ENCODE measurements around the gene HSD11B2.

DNA sequence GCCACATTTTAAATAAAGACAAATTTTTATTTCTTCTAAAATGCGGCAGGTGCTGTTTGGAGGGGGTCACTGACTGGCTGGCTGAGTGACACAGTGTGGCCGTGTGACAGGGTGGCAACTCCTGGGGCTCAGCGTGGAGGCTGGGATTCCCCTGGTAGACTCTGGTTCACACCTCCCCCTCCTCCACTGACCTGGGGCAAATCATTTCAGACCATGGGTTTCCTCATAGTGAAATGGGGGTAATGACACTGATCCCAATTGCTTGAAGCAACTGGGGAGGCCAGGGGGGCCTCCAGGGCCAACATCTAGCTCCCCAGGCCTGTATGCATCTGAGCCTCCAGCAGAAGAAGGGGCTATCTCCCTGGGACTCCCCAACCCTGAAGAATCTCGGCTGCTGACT, 6.6 kb downstream of the HSD11B2 start:
- TF ChIP-seq, protein P1, sequence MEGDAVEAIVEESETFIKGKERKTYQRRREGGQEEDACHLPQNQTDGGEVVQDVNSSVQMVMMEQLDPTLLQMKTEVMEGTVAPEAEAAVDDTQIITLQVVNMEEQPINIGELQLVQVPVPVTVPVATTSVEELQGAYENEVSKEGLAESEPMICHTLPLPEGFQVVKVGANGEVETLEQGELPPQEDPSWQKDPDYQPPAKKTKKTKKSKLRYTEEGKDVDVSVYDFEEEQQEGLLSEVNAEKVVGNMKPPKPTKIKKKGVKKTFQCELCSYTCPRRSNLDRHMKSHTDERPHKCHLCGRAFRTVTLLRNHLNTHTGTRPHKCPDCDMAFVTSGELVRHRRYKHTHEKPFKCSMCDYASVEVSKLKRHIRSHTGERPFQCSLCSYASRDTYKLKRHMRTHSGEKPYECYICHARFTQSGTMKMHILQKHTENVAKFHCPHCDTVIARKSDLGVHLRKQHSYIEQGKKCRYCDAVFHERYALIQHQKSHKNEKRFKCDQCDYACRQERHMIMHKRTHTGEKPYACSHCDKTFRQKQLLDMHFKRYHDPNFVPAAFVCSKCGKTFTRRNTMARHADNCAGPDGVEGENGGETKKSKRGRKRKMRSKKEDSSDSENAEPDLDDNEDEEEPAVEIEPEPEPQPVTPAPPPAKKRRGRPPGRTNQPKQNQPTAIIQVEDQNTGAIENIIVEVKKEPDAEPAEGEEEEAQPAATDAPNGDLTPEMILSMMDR (IDR thresholded peaks at IDR 0.05; ENCODE audit: low read length), result no peak
- no peak for TF ChIP-seq EZH2 (IDR thresholded peaks at IDR 0.05; ENCODE audit: borderline replicate concordance, low read length)
